HG03025 (cell line): ENCODE measurements around the gene PRPF39.
A peak's percentile ranks its signal among the peaks of the same experiment; 100 is the strongest.
"Not testable (repeated sequence)": the region's sequence is repeated elsewhere in the genome, so short reads cannot be mapped to it uniquely, and the experiment has no call there.

Experiments
- ATAC-seq: cut with Tn5 transposase; IDR thresholded peaks from one replicate; pipeline ENCODE4 v1.9.1; 2021; ENCODE audit warnings: mild to moderate bottlenecking, moderate library complexity; ENCODE audit not compliant: unreplicated experiment, low FRiP score

The PRPF39 gene

GRCh38 chr14:45083976-45084722 is at the start of gene PRPF39:
PRPF39 (plus strand) TSS chr14:45084116; CDS start chr14:45095240, 11,124 bp downstream.
- peak; percentile 98 for ATAC-seq

- no peak for ATAC-seq
Observed at GRCh38 chr14:45034730-45035129, 49.2 kb upstream of the PRPF39 start.

- ATAC-seq = no peak
Observed at GRCh38 chr14:45038256-45038655, 45.7 kb upstream of the PRPF39 start.

- ATAC-seq = no peak
Observed at GRCh38 chr14:45038865-45039264, 45.1 kb upstream of the PRPF39 start.

- no peak for ATAC-seq
Observed at GRCh38 chr14:45039390-45039789, 44.5 kb upstream of the PRPF39 start.

- no peak for ATAC-seq
Observed at GRCh38 chr14:45041641-45042040, 42.3 kb upstream of the PRPF39 start.

GRCh38 chr14:45044638-45045037 is 39.3 kb upstream of the PRPF39 start:
- ATAC-seq = no peak

GRCh38 chr14:45048385-45048784 is 35.5 kb upstream of the PRPF39 start:
- no peak for ATAC-seq

GRCh38 chr14:45051180-45051579 is 32.7 kb upstream of the PRPF39 start:
- ATAC-seq = no peak

- no peak for ATAC-seq
Observed at GRCh38 chr14:45051896-45052295, 32.0 kb upstream of the PRPF39 start.

GRCh38 chr14:45057349-45057748 is 26.6 kb upstream of the PRPF39 start:
- no peak for ATAC-seq

- no peak for ATAC-seq
Observed at GRCh38 chr14:45057881-45058364, 26.0 kb upstream of the PRPF39 start.

- ATAC-seq = no peak
Observed at GRCh38 chr14:45060551-45060950, 23.4 kb upstream of the PRPF39 start.

- ATAC-seq = no peak
Observed at GRCh38 chr14:45065540-45065939, 18.4 kb upstream of the PRPF39 start.

GRCh38 chr14:45065956-45066355 is 18.0 kb upstream of the PRPF39 start:
- no peak for ATAC-seq

- no peak for ATAC-seq
Observed at GRCh38 chr14:45066667-45067066, 17.2 kb upstream of the PRPF39 start.

- no peak for ATAC-seq
Observed at GRCh38 chr14:45068396-45068795, 15.5 kb upstream of the PRPF39 start.

- no peak for ATAC-seq
Observed at GRCh38 chr14:45070215-45070614, 13.7 kb upstream of the PRPF39 start.

GRCh38 chr14:45072126-45072525 is 11.8 kb upstream of the PRPF39 start:
- no peak for ATAC-seq

- ATAC-seq = no peak
Observed at GRCh38 chr14:45073231-45073879, 10.6 kb upstream of the PRPF39 start.

- no peak for ATAC-seq
Observed at GRCh38 chr14:45078323-45078722, 5.6 kb upstream of the PRPF39 start.

GRCh38 chr14:45080416-45080968 is 3.4 kb upstream of the PRPF39 start:
- not testable (repeated sequence) for ATAC-seq
